ENCODE data around the gene EFHB. TPM values are rescaled to one million over a fixed set of nuclear protein-coding genes. Genes with fewer than 3 reads are reported as not detected.

The EFHB gene
- total and polyA plus RNA-seq, 10 of the 15 experiments (the other 5 are each of a cell fraction or from before 2014, with no cell fraction given) = 0.12 to 0.95 (median 0.53) TPM; not detected in 3

DNA sequence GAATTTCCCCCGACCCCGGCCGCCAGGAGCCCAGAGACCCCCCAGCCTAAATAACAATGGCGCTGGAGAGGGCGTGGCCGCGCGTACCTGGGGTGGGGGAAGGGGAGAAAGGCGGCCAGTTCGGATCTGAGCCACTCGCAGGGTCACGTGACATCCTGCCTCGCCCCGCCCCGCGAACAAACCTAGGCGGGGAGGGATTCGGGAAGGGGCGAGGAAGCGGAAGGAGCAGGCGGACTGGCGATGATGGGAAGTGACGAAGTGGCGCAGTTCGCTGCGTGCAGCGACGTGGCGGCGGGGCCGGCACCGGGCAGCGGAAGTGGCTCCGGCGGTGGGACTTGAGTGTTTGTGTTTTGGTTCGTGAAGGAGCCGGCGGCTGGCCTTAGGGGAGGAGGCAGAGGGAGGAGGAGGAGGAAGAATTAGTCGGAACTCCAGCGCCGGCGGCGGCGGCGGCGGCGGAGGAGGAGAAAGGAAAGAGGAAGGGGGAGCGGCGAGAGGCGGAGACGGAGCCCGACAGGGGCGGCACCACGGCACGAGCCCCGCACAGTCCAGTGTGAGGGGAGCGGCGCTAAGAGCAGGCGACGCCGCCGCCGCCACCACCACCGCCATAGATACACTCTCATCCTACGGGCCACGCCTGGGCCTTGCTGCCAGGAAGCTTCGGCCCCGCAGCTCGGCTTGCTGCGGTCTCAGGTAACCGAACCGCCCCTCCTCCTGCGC, 13.0 kb upstream of the EFHB start, which contains the start of gene RAB5A (continued):
- 0 out of 2 replicates have a peak, but pooled peaks have one; percentile 15 for TF ChIP-seq TCF3 (IDR thresholded peaks at IDR 0.05; ENCODE audit: borderline replicate concordance, insufficient read depth, low read depth, low read length)
- TF ChIP-seq, protein P1, sequence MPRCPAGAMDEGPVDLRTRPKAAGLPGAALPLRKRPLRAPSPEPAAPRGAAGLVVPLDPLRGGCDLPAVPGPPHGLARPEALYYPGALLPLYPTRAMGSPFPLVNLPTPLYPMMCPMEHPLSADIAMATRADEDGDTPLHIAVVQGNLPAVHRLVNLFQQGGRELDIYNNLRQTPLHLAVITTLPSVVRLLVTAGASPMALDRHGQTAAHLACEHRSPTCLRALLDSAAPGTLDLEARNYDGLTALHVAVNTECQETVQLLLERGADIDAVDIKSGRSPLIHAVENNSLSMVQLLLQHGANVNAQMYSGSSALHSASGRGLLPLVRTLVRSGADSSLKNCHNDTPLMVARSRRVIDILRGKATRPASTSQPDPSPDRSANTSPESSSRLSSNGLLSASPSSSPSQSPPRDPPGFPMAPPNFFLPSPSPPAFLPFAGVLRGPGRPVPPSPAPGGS (IDR thresholded peaks at IDR 0.05; ENCODE audit: borderline replicate concordance, insufficient read depth, low read depth, low read length, poor library complexity, severe bottlenecking) = peak; percentile 30
- no peak for TF ChIP-seq FOS (IDR thresholded peaks at IDR 0.05; ENCODE audit: borderline replicate concordance, extremely low read depth, insufficient read length)
- TF ChIP-seq, protein P2, sequence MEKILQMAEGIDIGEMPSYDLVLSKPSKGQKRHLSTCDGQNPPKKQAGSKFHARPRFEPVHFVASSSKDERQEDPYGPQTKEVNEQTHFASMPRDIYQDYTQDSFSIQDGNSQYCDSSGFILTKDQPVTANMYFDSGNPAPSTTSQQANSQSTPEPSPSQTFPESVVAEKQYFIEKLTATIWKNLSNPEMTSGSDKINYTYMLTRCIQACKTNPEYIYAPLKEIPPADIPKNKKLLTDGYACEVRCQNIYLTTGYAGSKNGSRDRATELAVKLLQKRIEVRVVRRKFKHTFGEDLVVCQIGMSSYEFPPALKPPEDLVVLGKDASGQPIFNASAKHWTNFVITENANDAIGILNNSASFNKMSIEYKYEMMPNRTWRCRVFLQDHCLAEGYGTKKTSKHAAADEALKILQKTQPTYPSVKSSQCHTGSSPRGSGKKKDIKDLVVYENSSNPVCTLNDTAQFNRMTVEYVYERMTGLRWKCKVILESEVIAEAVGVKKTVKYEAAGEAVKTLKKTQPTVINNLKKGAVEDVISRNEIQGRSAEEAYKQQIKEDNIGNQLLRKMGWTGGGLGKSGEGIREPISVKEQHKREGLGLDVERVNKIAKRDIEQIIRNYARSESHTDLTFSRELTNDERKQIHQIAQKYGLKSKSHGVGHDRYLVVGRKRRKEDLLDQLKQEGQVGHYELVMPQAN (conservative IDR thresholded peaks at IDR 0.05) = peak; percentile 81
- 0 out of 2 replicates have a peak, but pooled peaks have one; percentile 19 for TF ChIP-seq NFYB (IDR thresholded peaks at IDR 0.05; ENCODE audit: insufficient read depth, low read depth, low read length)
- TF ChIP-seq, protein P3, sequence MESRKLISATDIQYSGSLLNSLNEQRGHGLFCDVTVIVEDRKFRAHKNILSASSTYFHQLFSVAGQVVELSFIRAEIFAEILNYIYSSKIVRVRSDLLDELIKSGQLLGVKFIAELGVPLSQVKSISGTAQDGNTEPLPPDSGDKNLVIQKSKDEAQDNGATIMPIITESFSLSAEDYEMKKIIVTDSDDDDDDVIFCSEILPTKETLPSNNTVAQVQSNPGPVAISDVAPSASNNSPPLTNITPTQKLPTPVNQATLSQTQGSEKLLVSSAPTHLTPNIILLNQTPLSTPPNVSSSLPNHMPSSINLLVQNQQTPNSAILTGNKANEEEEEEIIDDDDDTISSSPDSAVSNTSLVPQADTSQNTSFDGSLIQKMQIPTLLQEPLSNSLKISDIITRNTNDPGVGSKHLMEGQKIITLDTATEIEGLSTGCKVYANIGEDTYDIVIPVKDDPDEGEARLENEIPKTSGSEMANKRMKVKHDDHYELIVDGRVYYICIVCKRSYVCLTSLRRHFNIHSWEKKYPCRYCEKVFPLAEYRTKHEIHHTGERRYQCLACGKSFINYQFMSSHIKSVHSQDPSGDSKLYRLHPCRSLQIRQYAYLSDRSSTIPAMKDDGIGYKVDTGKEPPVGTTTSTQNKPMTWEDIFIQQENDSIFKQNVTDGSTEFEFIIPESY (IDR thresholded peaks at IDR 0.05) = no peak
- no peak for TF ChIP-seq ZNF207 (IDR thresholded peaks at IDR 0.05; ENCODE audit: borderline replicate concordance)
- no peak; the same call in 1 of the 2 replicates for TF ChIP-seq RUNX3 (IDR thresholded peaks at IDR 0.05; ENCODE audit: low read length)
- TF ChIP-seq, protein P4, sequence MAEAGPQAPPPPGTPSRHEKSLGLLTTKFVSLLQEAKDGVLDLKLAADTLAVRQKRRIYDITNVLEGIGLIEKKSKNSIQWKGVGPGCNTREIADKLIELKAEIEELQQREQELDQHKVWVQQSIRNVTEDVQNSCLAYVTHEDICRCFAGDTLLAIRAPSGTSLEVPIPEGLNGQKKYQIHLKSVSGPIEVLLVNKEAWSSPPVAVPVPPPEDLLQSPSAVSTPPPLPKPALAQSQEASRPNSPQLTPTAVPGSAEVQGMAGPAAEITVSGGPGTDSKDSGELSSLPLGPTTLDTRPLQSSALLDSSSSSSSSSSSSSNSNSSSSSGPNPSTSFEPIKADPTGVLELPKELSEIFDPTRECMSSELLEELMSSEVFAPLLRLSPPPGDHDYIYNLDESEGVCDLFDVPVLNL (IDR thresholded peaks at IDR 0.05; ENCODE audit: low read depth, low read length) = no peak
- 0 out of 2 replicates have a peak, but pooled peaks have one; percentile 13 for TF ChIP-seq NRF1 (conservative IDR thresholded peaks at IDR 0.05; ENCODE audit: low read depth, low read length)
- peak; percentile 54; the same call in 1 of the 2 replicates for TF ChIP-seq ATF7 (IDR thresholded peaks at IDR 0.05; ENCODE audit: low read depth)
- TF ChIP-seq FOXM1 (IDR thresholded peaks at IDR 0.05; ENCODE audit: low read depth, low read length) = 0 out of 2 replicates have a peak, but pooled peaks have one; percentile 16
- no peak for TF ChIP-seq RBBP5 (conservative IDR thresholded peaks at IDR 0.05)
- TF ChIP-seq HDGF (IDR thresholded peaks at IDR 0.05) = peak; percentile 100
- TF ChIP-seq, protein P5, sequence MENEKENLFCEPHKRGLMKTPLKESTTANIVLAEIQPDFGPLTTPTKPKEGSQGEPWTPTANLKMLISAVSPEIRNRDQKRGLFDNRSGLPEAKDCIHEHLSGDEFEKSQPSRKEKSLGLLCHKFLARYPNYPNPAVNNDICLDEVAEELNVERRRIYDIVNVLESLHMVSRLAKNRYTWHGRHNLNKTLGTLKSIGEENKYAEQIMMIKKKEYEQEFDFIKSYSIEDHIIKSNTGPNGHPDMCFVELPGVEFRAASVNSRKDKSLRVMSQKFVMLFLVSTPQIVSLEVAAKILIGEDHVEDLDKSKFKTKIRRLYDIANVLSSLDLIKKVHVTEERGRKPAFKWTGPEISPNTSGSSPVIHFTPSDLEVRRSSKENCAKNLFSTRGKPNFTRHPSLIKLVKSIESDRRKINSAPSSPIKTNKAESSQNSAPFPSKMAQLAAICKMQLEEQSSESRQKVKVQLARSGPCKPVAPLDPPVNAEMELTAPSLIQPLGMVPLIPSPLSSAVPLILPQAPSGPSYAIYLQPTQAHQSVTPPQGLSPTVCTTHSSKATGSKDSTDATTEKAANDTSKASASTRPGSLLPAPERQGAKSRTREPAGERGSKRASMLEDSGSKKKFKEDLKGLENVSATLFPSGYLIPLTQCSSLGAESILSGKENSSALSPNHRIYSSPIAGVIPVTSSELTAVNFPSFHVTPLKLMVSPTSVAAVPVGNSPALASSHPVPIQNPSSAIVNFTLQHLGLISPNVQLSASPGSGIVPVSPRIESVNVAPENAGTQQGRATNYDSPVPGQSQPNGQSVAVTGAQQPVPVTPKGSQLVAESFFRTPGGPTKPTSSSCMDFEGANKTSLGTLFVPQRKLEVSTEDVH (IDR thresholded peaks at IDR 0.05; ENCODE audit: low read depth, partially characterized antibody) = no peak
- TF ChIP-seq SMAD5 (IDR thresholded peaks at IDR 0.05; ENCODE audit: low read depth) = peak; percentile 60
- TF ChIP-seq SREBF2 (IDR thresholded peaks at IDR 0.05; ENCODE audit: low read length) = no peak
- TF ChIP-seq ZNF384 (IDR thresholded peaks at IDR 0.05; ENCODE audit: borderline replicate concordance, low read depth, low read length) = no peak
- 0 out of 2 replicates have a peak, but pooled peaks have one; percentile 78 for TF ChIP-seq CHD1 (IDR thresholded peaks at IDR 0.05; ENCODE audit: low read depth, low read length)
- no peak for TF ChIP-seq ZNF24 (IDR thresholded peaks at IDR 0.05)

Measured in GM12878 (cell line).